Esophagus muscularis mucosa (tissue), 4 donors: ENCODE measurements around the gene SIGLEC11. TPM values are rescaled to one million over a fixed set of nuclear protein-coding genes. Genes with fewer than 3 reads are reported as not detected.

Experiments
- DNase-seq: peaks from one replicate; pipeline ENCODE4 v3.0.0-alpha.2; 2017; ENCODE audit errors: extremely low spot score
- H3K27ac ChIP-seq, 4 donors: fragments of 200-600 bp; sonication (generic); replicated peaks in 1 of 4; 1 replicate in 3 of 4; 2 replicates in 1 of 4; pipeline ENCODE4 v1.5.1; 2016 to 2019; ENCODE audit warnings: mild to moderate bottlenecking in 1 of 4
- H3K27me3 ChIP-seq, 4 donors: fragments of 200-600 bp; sonication (generic); one replicate each; pipeline versions ENCODE4 v1.5.1 to v1.6.0; 2016 to 2019
- H3K36me3 ChIP-seq, 4 donors: fragments of 200-600 bp; sonication (generic); one replicate each; pipeline ENCODE4 v1.5.1; 2016 to 2019
- H3K4me1 ChIP-seq, 4 donors: fragments of 200-600 bp; sonication (generic); one replicate each; pipeline ENCODE4 v1.5.1; 2016 to 2019
- H3K4me3 ChIP-seq, 4 donors: fragments of 200-600 bp; sonication (generic); 1 replicate in 2 of 4; 2 replicates in 2 of 4; pipeline ENCODE4 v1.5.1; 2016 to 2019; ENCODE audit warnings: mild to moderate bottlenecking in 4 of 4, moderate library complexity in 1 of 4
- H3K9me3 ChIP-seq, 4 donors: fragments of 200-600 bp; sonication (generic); 1 replicate in 3 of 4; 2 replicates in 1 of 4; pipeline ENCODE4 v1.5.1; 2016 to 2019
- EP300 ChIP-seq: sonication (generic); formaldehyde crosslinking; IDR thresholded peaks from one replicate; pipeline ENCODE4 v1.6.1; 2017; ENCODE audit warnings: antibody characterized with exemption
- POLR2A ChIP-seq: fragments of 450-650 bp; IDR thresholded peaks from one replicate; pipeline ENCODE4 v1.6.1; 2017; ENCODE audit warnings: antibody characterized with exemption, moderate library complexity, mild to moderate bottlenecking, low read depth
- POLR2AphosphoS5 ChIP-seq, 2 donors: sonication (generic); formaldehyde crosslinking; IDR thresholded peaks; one replicate each; pipeline ENCODE4 v1.6.1; 2017; ENCODE audit warnings: antibody characterized with exemption in 2 of 2
- WGBS: methylation state at CpG from one replicate; pipeline ENCODE4 v1.1.5; 2018; 5-methylcytosine and 5-hydroxymethylcytosine counted together
- intact Hi-C: fragments of 100-400 bp; cut with DNase I; formaldehyde crosslinking; loops from one replicate; pipeline ENCODE4 v1.15.1; 2023
- total RNA-seq, 4 donors: library from RNA; depleted of rRNA; stranded (reverse); fragments of >200 nt; gene quantifications; one replicate each; pipeline versions ENCODE4 v1.1.0 to v1.2.1, GENCODE V29; 2016
- TF ChIP-seq, protein P1 (sequence below), 3 experiments: fragments of 200-600 bp in 2 of 3; fragments of 450-650 bp in 1 of 3; sonication (generic) in 2 of 3; IDR thresholded peaks; one replicate each; pipeline ENCODE4 v1.5.1; 2017 to 2019; ENCODE audit warnings: antibody characterized with exemption in 3 of 3, mild to moderate bottlenecking in 2 of 3, moderate library complexity in 1 of 3

Gene SIGLEC11
- total RNA-seq, 4 donors from 2014 or later, result 0.50 to 2.9 (median 1.4) TPM

DNA sequence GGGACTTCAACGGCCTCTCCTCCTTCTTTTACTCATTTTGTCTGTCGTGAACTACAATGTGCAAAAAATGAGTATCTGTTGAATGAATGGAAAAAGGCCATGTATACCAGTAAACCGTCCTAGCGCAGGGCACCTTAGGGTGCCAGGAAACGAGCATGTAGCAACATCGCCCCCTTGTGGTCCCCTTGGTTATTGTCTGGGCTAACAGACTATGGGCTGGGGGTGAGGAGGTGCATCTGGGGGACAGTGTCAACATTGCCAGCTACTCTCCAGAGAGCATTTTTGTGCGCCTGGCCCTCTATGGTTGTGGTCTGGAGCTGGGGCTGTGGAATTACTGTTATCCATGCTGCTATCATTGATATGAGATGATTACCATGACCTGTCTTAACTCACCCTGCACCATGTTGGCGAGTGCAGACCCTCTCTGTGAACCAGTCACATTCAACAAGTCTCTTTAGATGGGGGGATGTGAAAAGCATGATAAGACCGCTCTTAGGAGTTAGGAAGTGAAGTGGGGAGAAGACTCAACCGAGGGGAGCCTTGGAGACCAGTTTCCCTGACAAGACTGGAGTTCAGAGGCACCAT is 22.8 kb upstream of the SIGLEC11 start:
- no peaks in the 10 kb centered on the region for H3K27me3 ChIP-seq
- WGBS, result 50% methylated on average over 10 of the region's 10 CpGs
- DNase-seq, result no peak
- peaks cover 18 to 97% (median 77%) of the 10 kb centered on the region in 4 donors for H3K36me3 ChIP-seq
- no peaks in the 10 kb centered on the region for H3K4me1 ChIP-seq
- TF ChIP-seq, protein P1, sequence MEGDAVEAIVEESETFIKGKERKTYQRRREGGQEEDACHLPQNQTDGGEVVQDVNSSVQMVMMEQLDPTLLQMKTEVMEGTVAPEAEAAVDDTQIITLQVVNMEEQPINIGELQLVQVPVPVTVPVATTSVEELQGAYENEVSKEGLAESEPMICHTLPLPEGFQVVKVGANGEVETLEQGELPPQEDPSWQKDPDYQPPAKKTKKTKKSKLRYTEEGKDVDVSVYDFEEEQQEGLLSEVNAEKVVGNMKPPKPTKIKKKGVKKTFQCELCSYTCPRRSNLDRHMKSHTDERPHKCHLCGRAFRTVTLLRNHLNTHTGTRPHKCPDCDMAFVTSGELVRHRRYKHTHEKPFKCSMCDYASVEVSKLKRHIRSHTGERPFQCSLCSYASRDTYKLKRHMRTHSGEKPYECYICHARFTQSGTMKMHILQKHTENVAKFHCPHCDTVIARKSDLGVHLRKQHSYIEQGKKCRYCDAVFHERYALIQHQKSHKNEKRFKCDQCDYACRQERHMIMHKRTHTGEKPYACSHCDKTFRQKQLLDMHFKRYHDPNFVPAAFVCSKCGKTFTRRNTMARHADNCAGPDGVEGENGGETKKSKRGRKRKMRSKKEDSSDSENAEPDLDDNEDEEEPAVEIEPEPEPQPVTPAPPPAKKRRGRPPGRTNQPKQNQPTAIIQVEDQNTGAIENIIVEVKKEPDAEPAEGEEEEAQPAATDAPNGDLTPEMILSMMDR (IDR thresholded peaks at IDR 0.05), result peak; percentile 63 to 84 (median 70)
- TF ChIP-seq POLR2AphosphoS5 (IDR thresholded peaks at IDR 0.05), result no peak
- no peak for TF ChIP-seq EP300
- no peak for TF ChIP-seq POLR2A
- H3K27ac ChIP-seq, result no peak overlapping the region
- intact Hi-C loops, result loop anchor here (2.0 kb wide), 1 partner anchor 47 kb away; no protein-coding TSS in a partner anchor
- no peaks in the 10 kb centered on the region for H3K9me3 ChIP-seq
- no peak overlapping the region for H3K4me3 ChIP-seq

DNA sequence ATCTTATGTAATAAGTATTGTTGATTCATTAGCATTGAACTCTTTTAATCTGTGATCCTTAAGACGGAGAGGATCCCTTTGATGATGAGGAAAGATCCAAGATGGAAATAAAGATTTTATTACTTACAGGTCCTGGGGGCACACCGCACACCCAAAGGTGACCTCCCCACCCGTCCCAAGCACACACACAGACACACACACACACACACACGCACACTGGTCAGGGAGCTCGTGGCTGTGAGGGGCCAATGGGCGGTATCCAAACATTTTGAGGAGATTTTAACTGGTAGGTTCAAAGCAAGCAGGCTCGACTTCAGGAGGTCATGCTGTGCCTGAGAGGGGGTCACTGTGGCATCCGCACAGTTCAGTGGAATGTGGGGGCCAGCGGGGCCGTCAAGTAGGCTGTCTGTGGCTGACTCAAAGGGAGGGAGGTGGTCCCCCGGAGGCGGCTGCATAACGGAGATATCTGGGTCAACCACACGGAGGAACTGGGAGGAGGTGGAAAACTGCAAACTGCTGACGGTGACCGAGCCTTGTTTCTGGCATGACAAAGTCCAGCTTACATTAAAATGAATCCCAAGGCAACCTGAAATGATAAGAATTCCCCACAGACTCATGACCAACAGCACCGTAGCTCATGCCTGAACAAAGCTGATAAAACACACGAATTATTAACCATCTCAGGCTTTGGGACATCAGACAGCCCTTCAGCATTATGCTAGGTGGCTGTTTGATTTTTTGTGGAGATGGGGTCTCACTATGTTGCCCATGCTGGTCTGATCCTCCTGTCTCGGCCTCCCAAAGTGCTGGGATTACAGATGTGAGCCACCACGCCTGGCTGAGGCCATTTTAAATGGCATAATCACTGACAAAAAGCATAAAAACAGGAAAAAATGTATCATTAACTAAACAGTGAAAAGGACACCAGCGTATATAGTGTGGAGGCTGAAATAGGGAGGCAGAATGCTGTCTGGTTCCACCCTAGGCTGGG is 20.9 kb upstream of the SIGLEC11 start:
- TF ChIP-seq EP300 (no peak), POLR2AphosphoS5 (IDR thresholded peaks at IDR 0.05) (no peak), POLR2A (no peak)
- TF ChIP-seq, protein P1 (IDR thresholded peaks at IDR 0.05), result no peak
- no peak for DNase-seq
- intact Hi-C loops, result loop anchor here (2.0 kb wide), 1 partner anchor 45 kb away; no protein-coding TSS in a partner anchor
- Histone ChIP-seq H3K27ac (no peak overlapping the region), H3K27me3 (no peaks in the 10 kb centered on the region), H3K4me1 (no peaks in the 10 kb centered on the region), H3K36me3 (peaks cover 21 to 97% (median 79%) of the 10 kb centered on the region in 4 donors), H3K4me3 (no peak overlapping the region), H3K9me3 (no peaks in the 10 kb centered on the region)
- WGBS, result 82% methylated on average over 21 of the region's 21 CpGs

DNA sequence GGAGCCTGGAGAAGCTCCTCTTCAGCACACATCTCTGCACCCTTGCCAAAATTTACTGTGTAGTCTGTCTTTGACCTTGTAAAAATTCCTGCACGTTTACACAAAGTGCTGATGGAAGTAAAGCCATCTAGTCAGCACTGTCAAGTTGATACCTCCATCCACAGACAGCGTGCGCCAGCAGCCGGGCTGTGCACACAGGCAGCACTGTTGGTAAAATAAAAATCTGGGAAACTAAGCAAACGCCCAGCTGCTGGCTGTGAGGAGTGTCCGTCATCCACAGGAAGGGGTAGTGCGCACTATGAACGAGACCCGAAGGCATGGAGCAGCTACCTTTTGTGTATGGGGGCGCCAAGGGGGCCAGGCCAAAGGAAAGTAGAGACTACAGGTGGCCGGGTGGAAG is 17.4 kb upstream of the SIGLEC11 start:
- no peaks in the 10 kb centered on the region for H3K9me3 ChIP-seq
- 81% methylated on average over 11 of the region's 11 CpGs for WGBS
- H3K4me3 ChIP-seq, result no peak overlapping the region
- TF ChIP-seq EP300 (no peak), POLR2A (no peak), POLR2AphosphoS5 (IDR thresholded peaks at IDR 0.05) (no peak)
- TF ChIP-seq, protein P1 (IDR thresholded peaks at IDR 0.05), result no peak
- no peaks in the 10 kb centered on the region for H3K4me1 ChIP-seq
- peaks cover 19 to 85% (median 66%) of the 10 kb centered on the region in 4 donors for H3K36me3 ChIP-seq
- no peak for DNase-seq
- no peaks in the 10 kb centered on the region for H3K27me3 ChIP-seq
- intact Hi-C loops, result no loop called here
- no peak overlapping the region for H3K27ac ChIP-seq

DNA sequence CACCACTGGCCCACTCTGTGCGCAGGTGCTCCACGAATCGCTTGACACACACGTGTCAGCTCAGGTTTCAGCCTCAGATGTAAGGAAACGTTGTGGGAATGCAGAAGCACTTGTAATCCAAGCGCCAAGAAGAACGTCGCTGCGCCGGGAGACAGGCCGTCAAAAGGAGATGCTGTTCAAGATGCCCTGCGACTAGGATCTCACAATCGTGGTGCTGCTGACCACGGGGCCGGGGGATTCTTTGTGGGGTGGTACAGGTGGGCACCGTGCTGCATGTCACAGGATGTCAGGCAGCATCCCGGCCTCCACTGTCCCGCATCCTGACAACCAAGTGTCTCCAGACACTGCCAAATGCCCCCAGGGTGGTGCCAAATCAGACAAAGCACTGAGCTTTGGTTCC is 16.9 kb upstream of the SIGLEC11 start:
- DNase-seq, result no peak
- no peak overlapping the region for H3K27ac ChIP-seq
- no peak overlapping the region for H3K4me3 ChIP-seq
- TF ChIP-seq POLR2A, result no peak
- TF ChIP-seq, protein P1 (IDR thresholded peaks at IDR 0.05), result no peak
- TF ChIP-seq POLR2AphosphoS5 (IDR thresholded peaks at IDR 0.05), result no peak
- TF ChIP-seq EP300, result no peak
- no peaks in the 10 kb centered on the region for H3K9me3 ChIP-seq
- intact Hi-C loops, result no loop called here
- WGBS, result 79% methylated on average over 16 of the region's 18 CpGs
- no peaks in the 10 kb centered on the region for H3K4me1 ChIP-seq
- H3K36me3 ChIP-seq, result peaks cover 19 to 81% (median 66%) of the 10 kb centered on the region in 4 donors
- no peaks in the 10 kb centered on the region for H3K27me3 ChIP-seq
